Liver (tissue), 9 donors: ENCODE results near the gene POU3F3. TPM values are rescaled to one million over a fixed set of nuclear protein-coding genes. Genes with fewer than 3 reads are reported as not detected.

Source experiments
- DNase-seq: peaks from one replicate; pipeline ENCODE4 v3.0.0-alpha.2; 2017; ENCODE audit warnings: low spot score
- H3K27ac ChIP-seq, 2 donors: one replicate each; pipeline ENCODE4 v1.7.0; 2013; ENCODE audit warnings: inconsistent platforms in 2 of 2, low read length in 2 of 2, control low read depth in 1 of 2, low read depth in 1 of 2, mild to moderate bottlenecking in 1 of 2
- H3K27me3 ChIP-seq, 4 donors: one replicate each; pipeline versions ENCODE4 v1.6.1 to v1.7.0; 2013; ENCODE audit warnings: low read length in 3 of 4, inconsistent platforms in 1 of 4, mild to moderate bottlenecking in 1 of 4, moderate library complexity in 1 of 4; ENCODE audit not compliant: control insufficient read depth in 4 of 4, insufficient read depth in 4 of 4
- H3K36me3 ChIP-seq, 4 donors: one replicate each; pipeline versions ENCODE4 v1.6.1 to v1.7.0; 2013; ENCODE audit warnings: low read length in 3 of 4, mild to moderate bottlenecking in 3 of 4, low read depth in 1 of 4, moderate library complexity in 1 of 4; ENCODE audit not compliant: control insufficient read depth in 4 of 4, insufficient read depth in 3 of 4
- H3K4me1 ChIP-seq, 4 donors: one replicate each; pipeline versions ENCODE4 v1.6.1 to v1.7.0; 2013; ENCODE audit warnings: low read length in 3 of 4, mild to moderate bottlenecking in 3 of 4, moderate library complexity in 1 of 4; ENCODE audit not compliant: control insufficient read depth in 4 of 4, insufficient read depth in 4 of 4
- H3K4me3 ChIP-seq, 3 donors: one replicate each; pipeline versions ENCODE4 v1.6.1 to v1.7.0; 2013; ENCODE audit warnings: low read length in 3 of 3, control low read depth in 1 of 3, low read depth in 1 of 3, mild to moderate bottlenecking in 1 of 3
- H3K9ac ChIP-seq, 2 donors: one replicate each; pipeline ENCODE4 v1.7.0; 2013; ENCODE audit warnings: low read length in 2 of 2, mild to moderate bottlenecking in 2 of 2, moderate library complexity in 2 of 2, control low read depth in 1 of 2, low read depth in 1 of 2
- H3K9me3 ChIP-seq, 4 donors: one replicate each; pipeline versions ENCODE4 v1.6.1 to v1.7.0; 2013; ENCODE audit warnings: low read length in 3 of 4; ENCODE audit not compliant: control insufficient read depth in 4 of 4
- EGR1 ChIP-seq, 2 donors: IDR thresholded peaks; 2 replicates each; pipeline ENCODE4 v1.6.1; 2016 to 2018; ENCODE audit warnings: antibody characterized with exemption in 2 of 2, low read depth in 2 of 2
- FOXA1 ChIP-seq: IDR thresholded peaks from 2 replicates; pipeline ENCODE4 v1.6.1; 2016; ENCODE audit warnings: antibody characterized with exemption
- FOXA2 ChIP-seq: IDR thresholded peaks from 2 replicates; pipeline ENCODE4 v1.6.1; 2016; ENCODE audit warnings: antibody characterized with exemption
- GABPA ChIP-seq, 2 donors: IDR thresholded peaks in 1 of 2; conservative IDR thresholded peaks in 1 of 2; 2 replicates each; pipeline ENCODE4 v1.6.1; 2016; ENCODE audit warnings: antibody characterized with exemption in 2 of 2, mild to moderate bottlenecking in 1 of 2, moderate library complexity in 1 of 2
- HNF4A ChIP-seq, 2 donors: conservative IDR thresholded peaks; 2 replicates each; pipeline ENCODE4 v1.6.1; 2016; ENCODE audit warnings: antibody characterized with exemption in 2 of 2, mild to moderate bottlenecking in 2 of 2
- HNF4G ChIP-seq: IDR thresholded peaks from 2 replicates; pipeline ENCODE4 v1.6.1; 2016; ENCODE audit warnings: antibody characterized with exemption
- JUND ChIP-seq, 2 donors: IDR thresholded peaks; 2 replicates each; pipeline ENCODE4 v1.6.1; 2016; ENCODE audit warnings: antibody characterized with exemption in 2 of 2
- NR2F2 ChIP-seq: IDR thresholded peaks from 2 replicates; pipeline ENCODE4 v1.6.1; 2016; ENCODE audit warnings: antibody characterized with exemption
- SP1 ChIP-seq: IDR thresholded peaks from 2 replicates; pipeline ENCODE4 v1.6.1; 2018; ENCODE audit warnings: antibody characterized with exemption, mild to moderate bottlenecking
- YY1 ChIP-seq: IDR thresholded peaks from 2 replicates; pipeline ENCODE4 v1.6.1; 2016; ENCODE audit warnings: antibody characterized with exemption, mild to moderate bottlenecking
- WGBS: extraction: QIAGEN DNeasy Blood & Tissue Kit; methylation state at CpG from one replicate; pipeline ENCODE4 v1.1.7; 2013; 5-methylcytosine and 5-hydroxymethylcytosine counted together
- polyA plus RNA-seq, 2 donors: library from polyadenylated mRNA; stranded (reverse) in 1 of 2; unstranded in 1 of 2; fragments of 200-250 nt in 1 of 2; fragments of >200 nt in 1 of 2; fragmentation: Nextera tagmentation in 1 of 2; extraction: Ambion mirVana in 1 of 2; gene quantifications; one replicate each; pipeline versions ENCODE4 v1.2.1 to v1.2.3, GENCODE V29; 2013 to 2015
- total RNA-seq, 2 donors: library from RNA; depleted of rRNA; stranded (reverse); fragments of >200 nt; gene quantifications; one replicate each; pipeline ENCODE4 v1.2.3, GENCODE V29; 2014
- TF ChIP-seq, protein P1 (sequence below): fragments of 150-350 bp; IDR thresholded peaks from 2 replicates; pipeline ENCODE4 v1.5.1; 2017; ENCODE audit warnings: improper control_type of control experiment, low read depth, low read length; ENCODE audit not compliant: missing input control
- TF ChIP-seq, protein P2 (sequence below): IDR thresholded peaks from 2 replicates; pipeline ENCODE4 v1.6.1; 2016; ENCODE audit warnings: antibody characterized with exemption
- TF ChIP-seq, protein P3 (sequence below): IDR thresholded peaks from 2 replicates; pipeline ENCODE4 v1.6.1; 2016; ENCODE audit warnings: antibody characterized with exemption
- TF ChIP-seq, protein P4 (sequence below): IDR thresholded peaks from 2 replicates; pipeline ENCODE4 v1.6.1; 2016; ENCODE audit warnings: antibody characterized with exemption, mild to moderate bottlenecking
- donor health status: healthy.
- donor health status: healthy.
- donor health status: healthy.
- donor health status: healthy.
- donor health status: healthy.

POU3F3 gene
- total and polyA plus RNA-seq, 4 donors = not detected

DNA sequence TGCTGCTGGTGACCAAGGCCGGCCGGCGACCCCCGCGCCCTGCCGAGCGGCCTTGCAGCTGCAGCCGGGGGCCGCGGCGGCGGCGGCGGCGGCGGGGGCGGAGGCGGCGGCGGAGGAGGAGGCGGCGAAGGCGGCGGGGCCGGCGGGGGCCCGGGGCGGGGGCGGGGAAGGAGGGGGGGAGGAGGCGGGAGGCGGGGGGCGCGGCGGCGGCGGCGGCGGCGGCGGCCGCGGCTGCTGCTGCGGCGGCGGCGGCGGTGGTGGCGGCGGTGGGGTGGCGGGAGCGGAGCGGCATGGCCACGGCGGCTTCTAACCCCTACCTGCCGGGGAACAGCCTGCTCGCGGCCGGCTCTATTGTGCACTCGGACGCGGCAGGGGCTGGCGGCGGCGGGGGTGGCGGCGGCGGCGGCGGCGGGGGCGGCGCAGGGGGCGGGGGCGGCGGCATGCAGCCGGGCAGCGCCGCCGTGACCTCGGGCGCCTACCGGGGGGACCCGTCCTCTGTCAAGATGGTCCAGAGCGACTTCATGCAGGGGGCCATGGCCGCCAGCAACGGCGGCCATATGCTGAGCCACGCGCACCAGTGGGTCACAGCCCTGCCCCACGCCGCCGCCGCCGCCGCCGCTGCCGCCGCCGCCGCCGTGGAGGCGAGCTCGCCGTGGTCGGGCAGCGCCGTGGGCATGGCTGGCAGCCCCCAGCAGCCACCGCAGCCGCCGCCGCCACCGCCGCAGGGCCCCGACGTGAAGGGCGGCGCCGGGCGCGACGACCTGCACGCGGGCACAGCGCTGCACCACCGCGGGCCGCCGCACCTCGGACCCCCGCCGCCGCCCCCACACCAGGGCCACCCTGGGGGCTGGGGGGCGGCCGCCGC lies 1.5 kb downstream of the POU3F3 start:
- peaks cover 14 to 39% (median 24%) of the 10 kb centered on the region in 4 donors for H3K4me1 ChIP-seq
- no peaks in the 10 kb centered on the region for H3K36me3 ChIP-seq
- peaks cover 5 to 33% (median 13%) of the 10 kb centered on the region in 4 donors for H3K27me3 ChIP-seq
- DNase-seq = no peak
- WGBS = 3% methylated on average over 130 of the region's 135 CpGs
- H3K9ac ChIP-seq = no peak overlapping the region
- peak overlapping the region in 1 of 3 donors; percentile 39 for H3K4me3 ChIP-seq
- peaks cover 0 to 3% (median 0%) of the 10 kb centered on the region in 4 donors for H3K9me3 ChIP-seq
- H3K27ac ChIP-seq = no peak overlapping the region
- TF ChIP-seq HNF4G = no peak
- no peak for TF ChIP-seq FOXA2
- TF ChIP-seq, protein P1, sequence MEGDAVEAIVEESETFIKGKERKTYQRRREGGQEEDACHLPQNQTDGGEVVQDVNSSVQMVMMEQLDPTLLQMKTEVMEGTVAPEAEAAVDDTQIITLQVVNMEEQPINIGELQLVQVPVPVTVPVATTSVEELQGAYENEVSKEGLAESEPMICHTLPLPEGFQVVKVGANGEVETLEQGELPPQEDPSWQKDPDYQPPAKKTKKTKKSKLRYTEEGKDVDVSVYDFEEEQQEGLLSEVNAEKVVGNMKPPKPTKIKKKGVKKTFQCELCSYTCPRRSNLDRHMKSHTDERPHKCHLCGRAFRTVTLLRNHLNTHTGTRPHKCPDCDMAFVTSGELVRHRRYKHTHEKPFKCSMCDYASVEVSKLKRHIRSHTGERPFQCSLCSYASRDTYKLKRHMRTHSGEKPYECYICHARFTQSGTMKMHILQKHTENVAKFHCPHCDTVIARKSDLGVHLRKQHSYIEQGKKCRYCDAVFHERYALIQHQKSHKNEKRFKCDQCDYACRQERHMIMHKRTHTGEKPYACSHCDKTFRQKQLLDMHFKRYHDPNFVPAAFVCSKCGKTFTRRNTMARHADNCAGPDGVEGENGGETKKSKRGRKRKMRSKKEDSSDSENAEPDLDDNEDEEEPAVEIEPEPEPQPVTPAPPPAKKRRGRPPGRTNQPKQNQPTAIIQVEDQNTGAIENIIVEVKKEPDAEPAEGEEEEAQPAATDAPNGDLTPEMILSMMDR = no peak
- TF ChIP-seq, protein P2, sequence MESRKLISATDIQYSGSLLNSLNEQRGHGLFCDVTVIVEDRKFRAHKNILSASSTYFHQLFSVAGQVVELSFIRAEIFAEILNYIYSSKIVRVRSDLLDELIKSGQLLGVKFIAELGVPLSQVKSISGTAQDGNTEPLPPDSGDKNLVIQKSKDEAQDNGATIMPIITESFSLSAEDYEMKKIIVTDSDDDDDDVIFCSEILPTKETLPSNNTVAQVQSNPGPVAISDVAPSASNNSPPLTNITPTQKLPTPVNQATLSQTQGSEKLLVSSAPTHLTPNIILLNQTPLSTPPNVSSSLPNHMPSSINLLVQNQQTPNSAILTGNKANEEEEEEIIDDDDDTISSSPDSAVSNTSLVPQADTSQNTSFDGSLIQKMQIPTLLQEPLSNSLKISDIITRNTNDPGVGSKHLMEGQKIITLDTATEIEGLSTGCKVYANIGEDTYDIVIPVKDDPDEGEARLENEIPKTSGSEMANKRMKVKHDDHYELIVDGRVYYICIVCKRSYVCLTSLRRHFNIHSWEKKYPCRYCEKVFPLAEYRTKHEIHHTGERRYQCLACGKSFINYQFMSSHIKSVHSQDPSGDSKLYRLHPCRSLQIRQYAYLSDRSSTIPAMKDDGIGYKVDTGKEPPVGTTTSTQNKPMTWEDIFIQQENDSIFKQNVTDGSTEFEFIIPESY = no peak
- no peak for TF ChIP-seq GABPA (IDR thresholded peaks at IDR 0.05 in 1 of 2, conservative IDR thresholded peaks at IDR 0.05 in 1 of 2)
- TF ChIP-seq NR2F2 = no peak
- no peak for TF ChIP-seq FOXA1
- TF ChIP-seq EGR1 (IDR thresholded peaks at IDR 0.05; ENCODE audit: low read depth in 2 of 2) = no peak
- TF ChIP-seq JUND (IDR thresholded peaks at IDR 0.05) = no peak
- TF ChIP-seq, protein P3, sequence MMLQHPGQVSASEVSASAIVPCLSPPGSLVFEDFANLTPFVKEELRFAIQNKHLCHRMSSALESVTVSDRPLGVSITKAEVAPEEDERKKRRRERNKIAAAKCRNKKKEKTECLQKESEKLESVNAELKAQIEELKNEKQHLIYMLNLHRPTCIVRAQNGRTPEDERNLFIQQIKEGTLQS = no peak
- TF ChIP-seq HNF4A (conservative IDR thresholded peaks at IDR 0.05) = no peak

DNA sequence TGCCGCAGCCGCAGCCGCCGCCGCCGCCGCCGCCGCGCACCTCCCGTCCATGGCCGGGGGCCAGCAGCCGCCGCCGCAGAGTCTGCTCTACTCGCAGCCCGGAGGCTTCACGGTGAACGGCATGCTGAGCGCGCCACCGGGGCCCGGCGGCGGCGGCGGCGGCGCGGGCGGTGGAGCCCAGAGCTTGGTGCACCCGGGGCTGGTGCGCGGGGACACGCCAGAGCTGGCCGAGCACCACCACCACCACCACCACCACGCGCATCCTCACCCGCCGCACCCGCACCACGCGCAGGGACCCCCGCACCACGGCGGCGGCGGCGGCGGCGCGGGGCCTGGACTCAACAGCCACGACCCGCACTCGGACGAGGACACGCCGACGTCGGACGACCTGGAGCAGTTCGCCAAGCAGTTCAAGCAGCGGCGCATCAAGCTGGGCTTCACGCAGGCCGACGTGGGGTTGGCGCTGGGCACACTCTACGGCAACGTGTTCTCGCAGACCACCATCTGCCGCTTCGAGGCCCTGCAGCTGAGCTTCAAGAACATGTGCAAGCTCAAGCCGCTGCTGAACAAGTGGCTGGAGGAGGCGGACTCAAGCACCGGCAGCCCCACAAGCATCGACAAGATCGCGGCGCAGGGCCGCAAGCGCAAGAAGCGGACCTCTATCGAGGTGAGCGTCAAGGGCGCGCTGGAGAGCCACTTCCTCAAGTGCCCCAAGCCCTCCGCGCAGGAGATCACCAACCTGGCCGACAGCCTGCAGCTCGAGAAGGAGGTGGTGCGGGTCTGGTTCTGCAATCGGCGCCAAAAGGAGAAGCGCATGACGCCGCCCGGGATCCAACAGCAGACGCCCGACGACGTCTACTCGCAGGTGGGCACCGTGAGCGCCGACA lies 2.4 kb downstream of the POU3F3 start:
- H3K4me3 ChIP-seq = peak overlapping the region in 1 of 3 donors; percentile 39
- no peaks in the 10 kb centered on the region for H3K36me3 ChIP-seq
- 6% methylated on average over 96 of the region's 106 CpGs for WGBS
- H3K9me3 ChIP-seq = peaks cover 0 to 3% (median 0%) of the 10 kb centered on the region in 4 donors
- TF ChIP-seq, protein P3 = no peak
- TF ChIP-seq JUND (IDR thresholded peaks at IDR 0.05) (no peak), FOXA2 (no peak), YY1 (no peak), HNF4G (no peak), NR2F2 (no peak), SP1 (no peak)
- TF ChIP-seq, protein P4, sequence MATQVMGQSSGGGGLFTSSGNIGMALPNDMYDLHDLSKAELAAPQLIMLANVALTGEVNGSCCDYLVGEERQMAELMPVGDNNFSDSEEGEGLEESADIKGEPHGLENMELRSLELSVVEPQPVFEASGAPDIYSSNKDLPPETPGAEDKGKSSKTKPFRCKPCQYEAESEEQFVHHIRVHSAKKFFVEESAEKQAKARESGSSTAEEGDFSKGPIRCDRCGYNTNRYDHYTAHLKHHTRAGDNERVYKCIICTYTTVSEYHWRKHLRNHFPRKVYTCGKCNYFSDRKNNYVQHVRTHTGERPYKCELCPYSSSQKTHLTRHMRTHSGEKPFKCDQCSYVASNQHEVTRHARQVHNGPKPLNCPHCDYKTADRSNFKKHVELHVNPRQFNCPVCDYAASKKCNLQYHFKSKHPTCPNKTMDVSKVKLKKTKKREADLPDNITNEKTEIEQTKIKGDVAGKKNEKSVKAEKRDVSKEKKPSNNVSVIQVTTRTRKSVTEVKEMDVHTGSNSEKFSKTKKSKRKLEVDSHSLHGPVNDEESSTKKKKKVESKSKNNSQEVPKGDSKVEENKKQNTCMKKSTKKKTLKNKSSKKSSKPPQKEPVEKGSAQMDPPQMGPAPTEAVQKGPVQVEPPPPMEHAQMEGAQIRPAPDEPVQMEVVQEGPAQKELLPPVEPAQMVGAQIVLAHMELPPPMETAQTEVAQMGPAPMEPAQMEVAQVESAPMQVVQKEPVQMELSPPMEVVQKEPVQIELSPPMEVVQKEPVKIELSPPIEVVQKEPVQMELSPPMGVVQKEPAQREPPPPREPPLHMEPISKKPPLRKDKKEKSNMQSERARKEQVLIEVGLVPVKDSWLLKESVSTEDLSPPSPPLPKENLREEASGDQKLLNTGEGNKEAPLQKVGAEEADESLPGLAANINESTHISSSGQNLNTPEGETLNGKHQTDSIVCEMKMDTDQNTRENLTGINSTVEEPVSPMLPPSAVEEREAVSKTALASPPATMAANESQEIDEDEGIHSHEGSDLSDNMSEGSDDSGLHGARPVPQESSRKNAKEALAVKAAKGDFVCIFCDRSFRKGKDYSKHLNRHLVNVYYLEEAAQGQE = no peak
- H3K9ac ChIP-seq = no peak overlapping the region
- peaks cover 14 to 39% (median 24%) of the 10 kb centered on the region in 4 donors for H3K4me1 ChIP-seq
- no peak overlapping the region for H3K27ac ChIP-seq
- no peak for DNase-seq
- H3K27me3 ChIP-seq = peaks cover 5 to 38% (median 16%) of the 10 kb centered on the region in 4 donors
